Measurements from ENCODE around the gene SQOR.

Gene SQOR

DNA sequence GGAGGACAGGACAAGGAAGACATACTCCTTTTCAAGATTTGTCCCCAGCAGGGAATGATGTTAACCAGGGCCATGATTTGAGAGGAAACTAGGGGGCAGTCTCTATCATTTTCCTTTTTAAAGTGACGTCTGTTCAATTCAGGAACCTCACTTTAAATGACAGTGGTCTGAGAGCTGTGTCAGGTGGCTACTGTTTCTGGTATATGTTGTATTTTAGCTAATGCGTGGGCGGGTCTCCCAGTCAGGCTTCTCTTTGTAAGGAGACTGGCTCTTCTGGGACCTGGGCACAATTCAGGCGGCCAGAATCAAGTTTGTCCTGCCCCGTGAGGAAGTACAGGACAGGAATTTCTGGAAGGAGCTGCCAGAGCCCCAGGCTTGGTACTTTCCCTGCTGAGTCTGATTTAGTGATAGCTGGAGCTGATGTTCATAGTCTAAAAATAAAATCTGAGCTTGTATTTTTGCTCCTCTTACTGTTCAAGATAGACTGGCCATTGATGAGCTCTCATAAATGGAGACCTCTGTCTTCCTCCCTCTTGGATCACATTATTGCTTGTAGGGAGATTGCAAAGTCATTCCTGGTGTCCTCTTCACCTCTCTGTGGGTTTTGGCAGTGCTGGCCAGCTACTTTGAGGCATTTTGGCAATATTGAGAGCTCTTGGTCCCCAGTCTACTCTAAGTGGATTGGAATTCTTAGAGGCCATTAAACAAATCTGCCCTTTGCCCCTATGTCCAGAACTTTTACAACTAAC lies 25.6 kb downstream of the SQOR start:
- DNase-seq (ENCODE audit: low read depth): no peak

DNA sequence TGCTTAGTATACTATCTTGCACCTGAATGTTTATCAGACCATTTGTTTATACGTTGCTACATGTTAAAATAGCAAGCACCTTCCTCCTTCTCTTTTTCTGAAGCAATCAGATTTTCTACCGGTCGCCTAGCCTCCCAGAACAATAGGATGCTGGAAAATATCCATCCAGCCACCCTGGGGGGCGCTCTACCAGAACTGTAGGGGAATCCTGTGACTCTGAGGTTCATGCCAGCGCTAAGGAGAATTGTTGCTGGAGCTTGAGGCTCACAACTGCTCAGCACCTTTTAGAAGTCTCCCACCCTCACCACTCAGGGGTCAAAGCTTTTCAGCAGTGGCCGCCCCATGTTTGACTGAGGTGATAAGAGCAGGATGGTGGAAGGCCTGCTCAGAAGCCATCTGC lies 27.5 kb downstream of the SQOR start:
- DNase-seq (ENCODE audit: low read depth): no peak

DNA sequence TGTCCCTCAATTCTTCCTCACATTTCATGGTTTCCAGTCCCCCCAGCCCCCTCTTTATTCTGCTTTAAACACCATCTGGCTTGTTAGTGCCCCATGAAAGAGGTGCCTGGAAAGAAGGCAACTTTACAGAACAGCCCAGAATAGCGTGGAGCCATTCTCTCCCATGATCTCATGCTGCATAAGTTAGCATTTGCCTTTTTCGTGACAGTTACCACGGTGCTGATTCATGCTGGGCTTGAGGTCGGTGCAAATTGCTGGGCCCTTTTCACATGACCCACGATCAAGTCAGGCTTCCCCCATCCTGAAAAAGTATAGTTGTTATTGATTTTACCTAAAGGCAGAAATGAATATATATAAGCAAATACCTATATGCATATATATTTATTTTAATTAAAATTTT lies 29.6 kb downstream of the SQOR start:
- peak; percentile 49 for DNase-seq (ENCODE audit: low read depth)

DNA sequence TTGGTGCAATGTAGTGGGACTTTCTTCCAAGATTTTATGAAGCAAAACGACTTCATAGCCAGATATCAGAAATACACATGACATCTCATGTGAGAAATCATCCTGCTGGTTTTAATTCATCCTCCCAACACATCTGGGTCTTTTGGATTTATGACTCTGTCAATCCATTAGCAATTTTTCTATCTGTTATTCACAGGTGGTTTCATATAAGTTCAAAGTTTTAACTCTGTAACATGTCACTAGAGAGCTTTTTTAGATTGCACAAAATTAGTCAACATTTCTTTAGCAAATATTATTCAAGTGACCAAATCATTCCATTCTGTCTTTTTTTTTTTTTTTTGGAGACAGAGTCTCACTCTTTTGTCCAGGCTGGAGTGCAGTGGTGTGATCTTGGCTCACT lies 30.4 kb downstream of the SQOR start:
- no peak for DNase-seq (ENCODE audit: low read depth)

DNA sequence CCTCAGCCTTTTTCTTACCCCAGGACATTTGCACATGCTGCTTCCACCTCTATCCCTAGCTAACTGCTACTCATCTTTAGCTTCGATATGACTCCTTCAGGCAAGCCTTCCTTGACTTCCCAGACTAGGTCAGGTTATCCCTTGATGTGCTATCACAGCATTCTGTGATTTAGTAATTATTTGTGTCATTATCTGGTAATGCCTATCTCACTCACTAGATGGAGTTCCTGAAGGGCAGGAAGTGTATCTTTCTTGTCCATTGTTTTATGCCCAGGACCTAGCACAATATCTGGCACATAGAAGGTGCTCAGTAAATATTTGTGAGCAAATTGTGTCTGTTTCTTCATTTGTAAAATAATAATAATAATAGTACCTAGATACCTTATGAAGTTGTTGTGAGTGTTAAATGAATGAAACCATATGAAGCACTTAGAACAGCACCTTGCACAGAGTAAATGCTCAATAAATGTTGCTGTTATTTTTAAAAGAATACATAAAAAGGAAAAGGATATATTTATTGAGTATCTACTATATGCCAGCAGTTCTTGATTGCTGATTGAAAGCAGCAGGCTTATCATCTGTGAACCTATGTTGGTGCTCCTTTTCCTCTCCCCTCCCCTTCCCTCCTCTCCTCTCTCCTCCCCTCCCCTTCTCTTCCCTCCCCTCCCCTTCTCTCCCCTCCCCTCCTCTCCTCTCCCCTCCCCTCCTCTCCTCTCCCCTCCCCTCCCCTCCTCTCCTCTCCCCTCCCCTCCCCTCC lies 31.5 kb downstream of the SQOR start:
- no peak for DNase-seq (ENCODE audit: low read depth)

DNA sequence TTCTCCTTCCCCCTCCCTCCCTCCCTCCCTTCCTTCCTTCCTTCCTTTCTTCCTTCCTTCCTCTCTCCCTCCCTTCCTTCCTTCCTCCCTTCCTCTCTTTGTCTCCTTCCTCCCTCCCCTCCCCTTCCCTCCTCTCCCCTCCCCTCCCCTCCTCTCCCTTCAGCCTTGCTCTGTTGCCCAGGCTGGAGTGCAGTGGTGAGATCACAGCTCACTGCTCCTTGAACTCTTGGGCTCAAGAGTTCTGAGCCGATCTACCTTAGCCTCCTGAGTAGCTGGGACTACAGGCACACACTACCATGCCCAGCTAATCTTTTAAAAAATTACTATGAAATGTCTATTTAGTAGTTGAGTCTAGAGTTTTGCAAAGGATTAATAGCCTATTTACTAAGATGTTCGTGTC lies 32.2 kb downstream of the SQOR start:
- no peak for DNase-seq (ENCODE audit: low read depth)

DNA sequence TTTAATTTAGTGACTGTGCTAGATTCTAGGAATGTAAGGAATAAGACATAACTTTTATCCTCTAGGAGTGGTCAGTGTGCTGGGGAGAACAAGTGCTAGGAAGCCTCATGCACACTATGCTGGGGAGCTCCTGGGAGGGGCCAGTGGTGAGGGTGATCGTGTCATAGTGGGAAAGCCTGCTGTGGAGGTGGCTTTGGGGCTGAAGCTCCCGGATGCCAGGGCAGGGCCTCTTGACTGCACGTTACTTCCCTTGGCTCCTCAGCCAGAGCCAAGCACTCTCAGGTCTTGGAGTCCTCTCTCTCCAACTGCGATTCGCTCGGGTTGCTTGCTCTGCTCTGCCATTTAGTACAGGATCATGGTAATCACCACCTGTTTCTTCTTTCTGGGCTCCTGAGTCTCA lies 33.6 kb downstream of the SQOR start:
- DNase-seq (ENCODE audit: low read depth): no peak

DNA sequence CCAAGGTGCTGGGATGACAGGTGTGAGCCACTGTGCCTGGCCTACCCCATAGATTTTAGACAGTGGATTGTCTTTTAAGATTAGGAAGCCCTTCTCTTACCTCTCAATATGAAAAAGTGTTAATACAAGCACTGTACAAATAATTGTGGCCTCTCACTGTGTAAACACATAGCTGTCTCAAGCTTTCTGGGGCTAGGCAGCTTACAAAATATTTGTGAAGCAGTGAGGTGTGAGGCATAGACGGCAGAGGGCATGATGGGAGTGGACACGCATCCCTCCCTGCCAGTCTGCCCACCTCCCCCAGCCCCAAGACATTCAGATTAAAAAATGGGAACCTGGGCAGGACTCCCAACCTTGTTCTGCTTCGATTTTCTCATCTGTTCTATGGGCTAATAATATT lies 34.6 kb downstream of the SQOR start:
- DNase-seq (ENCODE audit: low read depth): no peak

DNA sequence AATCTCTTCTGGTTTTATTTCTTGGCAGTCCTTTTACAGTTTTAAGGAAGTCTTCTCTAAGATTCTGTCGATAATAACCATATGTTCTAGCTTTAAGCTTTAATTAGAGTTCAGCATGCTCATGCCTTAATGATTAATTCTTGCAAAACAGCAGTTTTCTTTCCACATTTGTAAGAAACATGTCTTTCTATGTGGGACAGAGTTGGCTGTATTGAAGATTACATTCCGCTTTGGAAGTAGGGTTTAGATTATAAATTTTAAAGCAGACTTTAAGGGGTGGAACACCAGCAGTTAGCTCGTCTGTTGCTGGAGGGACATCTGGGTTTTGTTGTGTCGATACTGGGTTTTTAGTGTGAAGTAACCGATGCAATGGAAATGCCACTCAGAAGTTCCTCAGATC lies 35.3 kb downstream of the SQOR start:
- DNase-seq (ENCODE audit: low read depth): no peak

DNA sequence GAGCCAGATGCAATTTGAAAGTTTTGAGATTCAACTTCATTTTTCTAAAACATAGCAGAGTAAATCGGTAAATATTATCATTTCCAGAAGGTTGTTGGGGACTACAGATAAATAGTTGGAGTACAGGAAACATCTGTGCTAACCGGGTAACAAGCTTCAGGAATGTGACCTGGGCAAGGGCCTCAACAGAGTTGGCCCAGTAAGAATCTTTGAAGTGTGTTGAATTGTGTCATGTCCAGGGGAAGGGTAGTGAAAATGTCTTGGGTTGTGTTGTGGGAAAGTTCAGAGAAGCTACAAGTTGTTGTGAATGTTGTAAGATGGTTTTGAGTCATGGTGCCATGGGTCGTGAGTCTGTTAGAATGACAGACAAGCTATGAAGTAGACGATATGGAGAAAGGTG lies 35.7 kb downstream of the SQOR start:
- DNase-seq (ENCODE audit: low read depth): no peak

DNA sequence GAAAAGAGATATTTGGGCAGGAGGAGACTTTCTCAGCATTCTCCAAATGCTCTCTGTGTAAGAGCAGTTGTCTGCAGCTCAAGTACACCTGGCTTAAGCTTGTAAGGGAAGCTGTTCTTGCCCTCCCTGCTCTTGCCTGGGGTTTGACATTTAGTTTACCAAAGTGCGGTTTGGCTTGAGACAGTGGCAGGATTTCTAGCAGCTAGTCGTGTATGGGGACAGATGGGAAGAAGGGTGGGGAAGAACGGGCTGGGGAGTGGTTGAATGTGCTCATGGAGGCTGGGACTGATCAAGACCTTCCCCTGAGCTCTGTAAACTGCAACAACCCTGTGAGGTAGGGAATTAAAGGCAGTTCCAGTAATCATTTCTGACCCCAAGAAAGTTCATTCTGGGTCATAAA lies 39.8 kb downstream of the SQOR start:
- no peak for DNase-seq (ENCODE audit: low read depth)

DNA sequence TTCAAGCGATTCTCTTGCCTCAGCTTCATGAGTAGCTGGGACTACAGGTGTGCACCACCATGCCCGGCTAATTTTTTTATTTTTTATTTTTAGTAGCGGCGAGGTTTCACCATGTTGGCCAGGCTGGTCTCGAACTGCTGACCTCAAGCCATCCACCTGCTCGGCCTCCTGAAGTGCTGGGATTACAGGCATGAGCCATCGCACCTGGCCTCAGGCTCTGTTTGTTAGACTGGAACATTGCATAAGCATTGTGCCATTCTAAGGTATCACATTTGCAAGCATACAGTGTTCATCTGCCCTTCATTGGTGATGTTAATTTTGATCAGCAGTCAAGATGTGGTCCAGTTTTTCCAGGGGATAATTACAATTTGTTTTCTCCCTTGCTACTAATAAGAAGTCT lies 43.0 kb downstream of the SQOR start:
- no peak for DNase-seq (ENCODE audit: low read depth)

DNA sequence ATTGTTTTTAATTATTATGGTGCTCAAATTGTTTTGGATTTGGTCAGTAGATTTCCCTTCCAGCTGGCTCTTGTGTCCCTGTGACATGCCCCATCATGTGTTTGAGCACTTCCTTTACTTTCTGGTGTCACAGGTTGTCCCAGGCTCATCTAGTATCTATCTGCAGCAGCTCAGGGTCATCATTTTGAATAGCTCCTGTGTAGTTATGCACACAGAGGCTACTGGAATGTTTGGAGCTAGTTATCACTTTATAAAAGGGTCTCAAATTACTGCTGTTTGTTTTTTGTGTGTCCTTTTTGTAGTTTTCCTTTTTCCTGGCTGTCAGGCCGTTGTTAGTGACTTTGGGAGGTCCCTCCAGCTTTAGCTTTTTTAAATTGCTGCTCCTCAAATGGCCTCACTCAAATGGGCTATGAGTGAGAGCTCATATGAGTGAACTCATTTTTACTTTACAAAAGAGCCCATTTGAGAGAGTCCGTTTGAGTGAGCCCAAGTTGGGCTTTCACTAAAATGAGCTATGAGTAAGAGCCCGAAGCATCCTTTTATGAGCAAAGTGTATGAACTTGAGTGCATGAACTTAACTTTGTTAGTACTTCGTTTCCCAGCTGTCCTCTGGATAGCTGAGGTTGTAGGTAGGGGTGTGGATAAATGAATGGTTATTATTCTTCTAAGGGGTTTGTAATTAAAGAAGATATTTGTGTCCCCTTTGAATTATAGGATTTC lies 43.8 kb downstream of the SQOR start:
- no peak for DNase-seq (ENCODE audit: low read depth)

DNA sequence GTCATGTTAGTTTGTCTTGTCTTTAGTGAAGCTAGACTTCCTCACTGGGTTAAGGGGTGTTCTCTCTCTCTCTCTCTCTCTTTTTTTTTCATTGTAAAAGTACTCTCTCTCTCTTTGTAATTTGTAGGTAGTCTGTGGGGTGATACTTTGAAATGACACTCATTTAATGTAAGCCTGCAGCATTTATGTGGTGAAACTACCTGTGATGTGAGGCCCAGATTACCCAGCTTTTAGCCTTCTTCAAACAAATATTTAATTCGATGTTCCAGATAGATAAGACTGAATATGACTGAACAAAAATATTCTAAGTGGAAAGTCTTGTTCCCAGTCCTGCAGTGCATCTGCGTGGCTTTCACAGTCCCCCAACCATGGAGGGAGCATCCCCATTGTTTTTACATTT lies 49.7 kb downstream of the SQOR start:
- no peak for DNase-seq (ENCODE audit: low read depth)

DNA sequence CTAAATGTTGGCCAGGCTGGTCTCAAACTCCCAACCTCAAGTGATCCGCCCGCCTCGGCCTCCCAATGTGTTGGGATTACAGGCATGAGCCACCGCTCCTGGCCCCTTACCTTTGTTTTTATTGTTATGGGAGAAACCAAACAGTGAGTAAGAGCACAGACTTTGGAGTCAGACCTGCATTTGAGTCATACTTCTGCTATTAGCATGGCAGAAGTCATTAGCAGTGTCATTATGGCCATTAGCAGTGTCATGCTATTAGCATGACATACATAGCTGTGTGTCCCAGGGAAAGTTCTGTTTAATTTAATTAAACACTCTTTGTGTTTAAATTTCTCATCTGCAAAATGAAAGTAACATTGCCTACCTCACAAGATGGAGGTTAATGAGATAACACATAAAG lies 54.8 kb downstream of the SQOR start:
- DNase-seq (ENCODE audit: low read depth): no peak

DNA sequence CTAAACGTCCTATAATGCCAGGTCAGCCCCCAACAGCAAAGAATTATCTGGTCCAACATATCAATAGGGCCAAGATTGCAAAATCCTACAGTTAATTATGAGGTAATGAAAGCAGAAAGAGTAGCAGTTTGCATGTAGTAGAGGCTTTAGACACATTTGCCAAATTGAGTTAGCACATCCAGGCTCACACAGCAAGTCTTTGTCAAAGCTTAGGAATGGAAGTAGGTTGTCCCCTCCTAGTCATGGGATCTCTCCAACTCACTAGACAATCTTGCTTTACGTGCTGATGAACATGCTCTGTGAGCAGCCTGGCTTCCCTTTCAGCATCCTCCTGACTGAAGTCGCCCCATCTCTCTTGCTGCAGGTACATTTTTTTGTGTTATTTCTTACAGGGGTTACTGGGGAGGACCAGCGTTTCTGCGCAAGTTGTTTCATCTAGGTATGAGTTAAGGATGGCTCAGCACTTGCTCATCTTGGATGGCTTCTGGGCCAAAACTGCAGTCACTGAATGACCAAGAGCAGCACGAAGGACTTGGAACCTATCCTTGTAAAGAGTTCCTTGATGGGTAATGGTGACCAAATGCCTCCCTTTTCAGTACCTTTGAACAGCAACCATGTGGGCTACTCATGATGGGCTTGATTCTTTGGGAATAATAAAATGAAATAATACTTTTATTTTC lies 55.9 kb downstream of the SQOR start:
- DNase-seq (ENCODE audit: low read depth): no peak

DNA sequence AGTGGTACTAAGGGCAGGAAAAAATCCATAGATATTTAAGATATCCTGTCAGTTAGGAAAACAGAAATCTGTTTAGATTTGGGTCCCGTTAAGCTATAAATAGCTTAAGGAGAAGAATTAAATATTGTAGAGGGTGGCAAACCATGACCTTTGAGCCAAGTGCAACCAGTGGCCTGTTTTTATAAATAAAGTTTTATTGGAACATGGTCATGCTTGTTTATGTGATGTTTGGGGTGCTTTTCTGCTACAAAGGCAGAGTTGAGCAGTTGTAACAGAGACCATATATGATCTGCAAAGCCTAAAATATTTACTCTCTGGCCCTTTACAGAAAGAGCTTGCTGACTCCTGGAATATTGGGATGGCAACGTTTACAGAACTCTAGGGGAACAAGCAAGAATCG lies 66.3 kb downstream of the SQOR start:
- no peak for DNase-seq (ENCODE audit: low read depth)

DNA sequence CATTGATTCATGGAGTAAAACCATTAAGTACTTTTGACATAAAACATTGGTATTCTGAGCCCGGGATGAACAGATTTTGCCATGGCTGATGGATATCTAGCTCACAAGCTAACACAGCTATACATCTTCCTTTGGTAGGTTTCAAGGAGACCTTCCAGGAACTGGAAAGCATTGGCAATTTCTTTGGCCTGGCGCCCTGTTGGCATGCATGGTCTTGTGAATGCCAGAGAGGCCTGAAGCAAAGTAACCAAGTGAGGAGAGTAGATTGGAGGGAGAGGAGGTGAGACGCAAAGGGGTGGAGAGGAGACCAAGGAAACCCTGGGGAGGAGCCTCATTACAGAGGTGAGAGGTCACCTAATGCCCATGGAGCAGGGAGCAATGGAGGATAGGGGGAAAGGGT lies 67.2 kb downstream of the SQOR start:
- no peak for DNase-seq (ENCODE audit: low read depth)

DNA sequence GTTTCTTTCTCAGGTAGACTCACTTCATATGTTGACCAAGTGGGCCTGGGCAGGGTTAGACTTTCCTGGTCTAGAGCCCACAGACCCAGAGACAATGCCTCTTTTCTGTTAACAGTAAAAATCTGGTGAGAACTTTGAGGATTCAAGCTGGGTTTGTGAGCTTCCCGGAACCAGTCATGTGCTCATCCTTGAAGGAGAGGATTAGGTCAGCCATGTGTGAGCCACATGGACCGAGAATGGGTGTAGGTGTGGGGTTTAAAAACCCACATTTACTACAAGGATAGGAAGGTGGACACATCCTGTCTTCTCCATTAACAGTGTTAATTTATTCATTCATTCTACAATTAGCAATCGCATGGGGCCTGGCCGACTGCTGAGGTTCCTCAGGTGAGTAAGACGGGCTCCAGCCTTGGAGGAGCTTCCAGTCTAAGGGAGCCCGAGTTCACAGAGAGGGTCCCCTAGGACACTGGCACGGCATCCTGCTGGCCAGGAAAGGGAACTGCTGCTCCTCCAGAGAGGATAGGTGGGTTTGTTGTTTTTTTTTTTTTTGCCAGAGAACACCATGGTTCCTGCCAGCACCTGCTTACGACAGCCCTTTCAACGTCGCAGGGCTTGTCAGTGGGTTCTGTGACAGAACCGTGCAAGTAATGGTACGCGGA lies 69.0 kb downstream of the SQOR start:
- DNase-seq (ENCODE audit: low read depth): no peak

DNA sequence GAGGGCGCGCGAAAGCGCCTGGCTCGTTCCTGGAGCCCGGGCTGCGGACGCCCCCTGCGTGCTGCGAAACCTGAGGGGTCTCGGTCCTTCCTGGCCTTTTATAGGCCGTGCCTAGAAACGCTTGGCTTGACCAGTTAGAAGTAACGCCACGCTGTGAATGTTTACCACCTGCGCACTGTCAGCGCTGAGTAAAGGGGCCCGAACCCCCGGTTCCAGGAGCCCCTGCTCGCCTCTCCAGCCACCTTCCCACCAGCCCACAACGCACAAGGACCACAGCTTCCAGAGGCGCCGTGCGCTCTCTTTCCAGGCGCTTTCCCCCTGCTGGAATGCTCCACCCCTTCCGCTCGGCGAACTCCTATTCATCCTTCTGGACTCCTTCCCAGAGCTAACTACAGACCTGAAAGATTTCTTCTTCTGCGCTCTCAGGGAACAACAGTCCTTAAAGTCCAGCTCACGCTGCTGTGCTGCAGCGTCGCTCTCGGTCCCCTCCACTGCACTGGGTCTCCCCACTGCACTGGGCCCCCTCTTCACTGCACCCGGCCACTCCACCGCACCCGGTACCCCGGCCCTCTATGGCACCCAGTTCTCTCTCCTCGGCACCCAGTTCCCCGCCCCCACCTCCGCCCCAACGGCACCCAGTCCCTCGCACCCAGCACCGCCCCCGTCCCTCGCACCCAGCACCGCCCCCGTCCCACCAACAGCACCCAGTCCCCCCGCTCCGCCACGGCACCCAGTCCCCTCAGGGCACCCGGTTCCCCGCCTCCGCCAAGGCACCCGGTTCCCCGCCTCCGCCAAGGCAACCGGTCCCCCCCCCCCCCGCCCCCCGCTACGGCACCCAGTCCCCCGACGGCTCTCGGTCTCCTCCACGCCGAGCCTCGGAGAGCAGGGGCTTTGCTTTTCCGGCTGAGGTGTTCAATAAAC lies 69.8 kb downstream of the SQOR start:
- peak; percentile 30 for DNase-seq (ENCODE audit: low read depth)

All from amniotic epithelial cell (primary cell).